GM13977 (cell line): ENCODE measurements around the gene MRTFB.

Source experiments
- DNase-seq: peaks from one replicate; pipeline ENCODE4 v3.0.0; 2012; ENCODE audit warnings: low spot score
- CTCF ChIP-seq: IDR thresholded peaks from 2 replicates; pipeline ENCODE4 v1.5.1; 2012; ENCODE audit warnings: mild to moderate bottlenecking, control low read depth; ENCODE audit not compliant: insufficient read depth; ENCODE audit errors: extremely low read depth, missing control alignments
- in situ Hi-C: fragments of 300-500 bp; cut with MboI; formaldehyde crosslinking; loops from one replicate; pipeline ENCODE4 v1.12.0; 2022; ENCODE audit warnings: low sequenced_read_pairs, low pct_unique_long_range_greater_than_20kb, mixed read lengths, inconsistent platforms; ENCODE audit not compliant: unreplicated experiment

MRTFB gene

GRCh38 chr16:14309001-14309886, 238.1 kb downstream of the MRTFB start:
- DNase-seq, result peak; percentile 48
- in situ Hi-C loops, result loop anchor here (5.0 kb wide), 1 partner anchor 98 kb away; no protein-coding TSS in a partner anchor
- TF ChIP-seq CTCF, result peak; percentile 8

- DNase-seq, result no peak
- in situ Hi-C loops, result loop anchor here (5.0 kb wide), 1 partner anchor 97 kb away; no protein-coding TSS in a partner anchor
These were observed 238.8 kb downstream of the MRTFB start for GRCh38 chr16:14309906-14310305.

GRCh38 chr16:14310519-14310991, 239.4 kb downstream of the MRTFB start:
- in situ Hi-C loops, result no loop called here
- peak; percentile 69 for DNase-seq
- TF ChIP-seq CTCF, result peak; percentile 41

More at GRCh38 chr16:14309906-14310305, 238.8 kb downstream of the MRTFB start:
- TF ChIP-seq CTCF, result no peak

- in situ Hi-C loops, result no loop called here
- no peak for TF ChIP-seq CTCF
- DNase-seq, result no peak
These were observed 243.0 kb downstream of the MRTFB start for GRCh38 chr16:14314116-14314515.

- in situ Hi-C loops, result no loop called here
These were observed 244.7 kb downstream of the MRTFB start for GRCh38 chr16:14315683-14316320.

More at GRCh38 chr16:14315683-14316320, 244.7 kb downstream of the MRTFB start:
- DNase-seq, result no peak
- no peak for TF ChIP-seq CTCF
